GM19395 (cell line): Measurements from ENCODE around the gene BANF2.

Source experiments
- ATAC-seq: cut with Tn5 transposase; IDR thresholded peaks from one replicate; pipeline ENCODE4 v1.9.1; 2021; ENCODE audit warnings: mild to moderate bottlenecking, moderate library complexity; ENCODE audit not compliant: unreplicated experiment

Gene BANF2

GRCh38 chr20:17708675-17709360 is 9.1 kb downstream of the BANF2 start:
- ATAC-seq = no peak

DNA sequence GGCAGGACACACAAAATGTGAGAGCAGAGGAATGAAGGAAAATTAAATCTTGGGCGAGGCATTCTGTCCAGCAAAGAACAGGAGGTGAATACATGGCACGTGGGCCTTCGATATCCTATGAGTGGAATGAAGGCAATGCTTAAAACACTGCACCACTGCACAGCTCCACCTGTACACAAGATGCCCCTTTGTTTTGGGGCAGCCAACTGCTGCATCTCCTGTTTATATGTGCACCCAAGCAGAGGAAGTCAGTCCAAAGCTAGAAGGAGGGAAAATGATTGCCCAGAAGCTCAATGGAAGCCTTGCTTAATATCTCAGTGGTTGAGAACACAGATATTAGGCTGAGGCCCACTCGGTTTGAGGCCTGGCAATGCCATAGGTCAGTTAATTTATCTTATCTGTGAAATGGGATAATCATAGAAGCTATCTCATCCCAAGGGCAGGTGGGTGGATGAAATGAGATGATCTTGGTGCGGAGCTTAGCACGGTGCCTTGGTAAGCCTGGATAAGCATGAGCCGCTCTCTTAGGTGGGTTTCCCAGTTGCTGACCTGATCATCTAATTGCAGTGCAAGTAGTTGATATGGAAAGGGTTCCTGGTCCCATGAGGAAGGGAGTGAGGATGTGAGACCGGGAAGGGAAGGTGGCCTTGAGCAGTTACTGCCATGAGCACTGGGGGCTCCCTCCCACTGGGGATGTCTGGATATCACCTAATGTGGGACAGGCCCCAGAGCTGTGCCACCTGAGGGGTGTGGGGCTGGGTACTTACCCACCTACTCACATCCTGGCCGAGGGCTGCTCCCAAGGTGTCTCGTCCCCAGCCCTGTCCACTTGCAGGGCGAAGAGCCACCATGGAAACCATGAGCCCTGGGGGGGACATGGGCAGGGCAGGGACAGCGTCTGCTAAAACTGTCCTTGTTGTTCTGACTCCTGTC is 9.9 kb downstream of the BANF2 start:
- ATAC-seq = no peak

GRCh38 chr20:17710379-17711266 is 10.9 kb downstream of the BANF2 start:
- no peak for ATAC-seq

- no peak for ATAC-seq
Observed at GRCh38 chr20:17711267-17711627, 11.5 kb downstream of the BANF2 start.

GRCh38 chr20:17712201-17712600 is 12.4 kb downstream of the BANF2 start:
- no peak for ATAC-seq

DNA sequence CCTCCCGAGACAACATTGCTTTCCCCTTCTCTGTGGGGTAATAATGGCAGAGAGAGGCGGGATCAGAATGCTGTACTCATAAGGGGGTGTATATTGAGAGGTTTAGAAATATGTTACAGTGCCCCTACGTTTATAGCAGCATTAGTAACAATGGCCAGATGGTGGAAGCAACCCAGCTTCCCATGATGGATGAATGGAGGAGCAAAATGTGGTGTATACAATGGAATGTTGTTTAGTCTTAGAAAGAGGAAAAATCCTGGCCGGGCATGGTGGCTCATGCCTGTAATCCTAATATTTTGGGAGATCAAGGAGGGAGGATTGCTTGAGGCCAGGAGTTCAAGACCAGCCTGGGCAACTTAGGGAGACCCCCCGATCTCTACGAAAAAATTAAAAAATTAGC is 12.9 kb downstream of the BANF2 start:
- ATAC-seq = no peak

DNA sequence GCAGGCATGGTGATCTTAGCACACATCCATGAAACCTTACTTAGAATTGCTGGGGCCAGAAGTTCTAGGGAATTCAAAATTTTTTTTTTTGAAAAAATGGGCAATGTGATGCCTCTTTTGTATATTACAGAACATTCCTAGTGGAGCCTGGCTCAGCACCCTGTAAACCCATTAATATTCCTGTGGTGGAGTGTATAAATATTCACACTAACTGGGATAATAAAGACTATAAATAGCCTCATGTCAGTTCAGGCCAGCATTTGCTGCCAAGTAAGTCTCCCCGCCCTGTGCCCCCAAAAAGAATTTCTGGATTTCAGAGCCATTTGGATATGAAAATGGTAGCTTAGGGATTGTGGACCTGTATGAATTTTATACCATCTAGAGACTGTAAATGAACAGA is 14.8 kb downstream of the BANF2 start:
- ATAC-seq = no peak

DNA sequence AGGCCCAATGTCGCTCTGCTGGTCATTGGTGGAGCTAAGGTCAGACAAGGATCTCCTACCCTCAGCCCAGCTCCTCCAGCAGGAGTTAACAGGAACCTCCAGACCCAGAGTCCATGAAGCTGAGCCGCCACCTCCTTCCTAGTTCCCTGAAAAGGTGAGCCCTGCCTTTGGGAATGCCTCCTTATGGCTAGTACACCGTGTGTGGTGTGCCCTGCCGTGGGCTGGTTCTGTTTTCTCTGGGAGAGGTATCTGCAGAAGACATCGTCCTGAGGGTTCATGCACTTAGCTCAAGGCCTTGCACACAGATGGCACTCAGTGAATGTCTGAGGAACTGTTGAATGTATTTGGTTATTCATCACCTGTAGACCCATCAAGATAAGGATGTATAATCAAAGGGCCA is 15.3 kb downstream of the BANF2 start:
- ATAC-seq = no peak

DNA sequence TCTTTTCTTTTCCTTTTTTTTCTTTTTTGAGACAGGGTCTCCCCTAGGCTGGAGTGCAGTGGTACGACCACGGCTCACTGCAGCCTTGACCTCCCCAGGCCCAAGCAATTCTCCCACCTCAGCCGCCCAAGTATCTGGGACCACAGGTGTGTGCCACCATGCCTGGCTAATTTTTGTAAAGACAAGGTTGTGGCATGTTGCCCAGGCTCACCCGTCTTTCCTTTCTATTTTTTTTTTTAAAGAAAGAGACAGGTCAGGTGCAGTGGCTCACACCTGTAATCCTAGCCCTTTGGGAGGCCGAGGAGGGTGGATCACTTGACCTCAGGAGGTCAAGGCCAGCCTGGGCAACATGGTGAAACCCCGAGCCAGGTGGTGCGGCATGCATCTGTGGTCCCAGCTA is 16.6 kb downstream of the BANF2 start:
- ATAC-seq = no peak

- ATAC-seq = no peak
Observed at GRCh38 chr20:17720755-17721154, 21.0 kb downstream of the BANF2 start.

GRCh38 chr20:17721802-17722486 is 22.2 kb downstream of the BANF2 start:
- no peak for ATAC-seq

- no peak for ATAC-seq
Observed at GRCh38 chr20:17722493-17723300, 22.9 kb downstream of the BANF2 start.

DNA sequence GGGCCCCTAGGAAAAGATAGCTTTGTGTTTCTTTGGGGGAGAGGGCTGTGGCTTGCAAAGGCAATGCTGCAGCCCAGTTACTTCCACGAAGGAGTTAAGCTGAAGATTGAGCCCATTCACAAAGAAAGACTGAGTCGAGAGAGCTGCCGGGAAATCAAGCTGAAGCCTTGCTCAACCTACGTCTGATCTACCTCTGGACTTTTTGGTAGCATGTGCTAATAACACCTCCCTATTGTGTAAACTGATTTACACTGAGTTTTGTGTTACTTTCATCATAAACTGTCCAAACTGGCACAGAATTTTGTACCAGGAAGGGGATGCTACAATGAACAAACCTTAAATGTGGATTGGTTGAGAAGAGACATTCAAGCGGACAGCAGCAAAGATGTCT is 23.5 kb downstream of the BANF2 start:
- ATAC-seq = no peak

DNA sequence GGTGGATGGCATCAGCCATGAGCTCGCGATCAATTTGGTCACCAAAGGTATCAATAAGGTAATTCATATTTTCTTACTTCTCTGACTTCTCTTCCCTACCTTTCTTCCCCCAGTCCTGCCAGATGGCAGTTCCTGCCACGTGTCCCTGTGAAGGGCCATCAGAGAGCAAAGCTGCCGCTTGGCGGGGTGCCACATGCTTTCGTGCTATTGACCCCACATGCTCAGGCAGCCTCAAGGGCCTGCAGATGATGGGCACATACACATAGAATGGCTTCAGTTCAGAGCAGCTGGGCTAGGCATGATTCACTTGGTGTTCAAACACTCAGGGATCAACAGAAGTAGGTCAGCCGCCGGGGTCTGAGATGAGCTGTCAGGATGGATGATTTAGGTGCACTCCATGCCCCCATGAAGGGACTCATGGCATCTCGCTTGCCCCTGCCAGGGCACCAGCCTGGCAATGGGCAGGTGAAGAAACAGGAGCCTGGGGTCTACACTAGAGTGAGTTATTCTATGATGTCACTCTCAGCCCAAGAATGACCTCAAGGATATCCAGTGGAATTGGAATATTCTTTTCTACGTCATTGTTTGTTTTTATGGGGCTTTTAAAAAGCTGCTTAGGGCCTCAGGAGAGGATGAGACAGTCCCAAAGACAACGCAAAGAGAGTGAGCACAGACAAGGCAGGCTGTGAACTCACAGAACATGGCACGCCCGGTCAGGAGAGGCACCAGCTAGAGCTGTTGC is 25.5 kb downstream of the BANF2 start:
- ATAC-seq = no peak

DNA sequence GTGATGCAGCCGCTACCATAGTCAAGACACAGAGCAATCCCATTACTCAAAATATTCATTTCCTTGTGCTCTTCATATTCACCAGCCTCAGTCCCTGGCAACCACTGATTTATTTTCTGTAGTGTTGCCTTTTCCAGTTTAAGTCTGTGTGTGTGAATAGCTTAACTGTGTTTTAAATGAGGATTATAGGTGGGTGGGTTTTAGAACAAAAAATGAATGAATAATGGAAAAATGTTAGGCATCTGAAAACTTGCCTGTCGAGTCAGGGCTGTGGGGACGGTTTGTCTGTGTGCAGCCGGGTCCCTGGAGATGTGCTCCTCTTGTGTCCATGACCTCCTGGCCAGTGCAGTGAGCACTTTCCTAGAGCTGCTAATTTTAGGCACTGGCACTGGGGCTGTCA is 27.1 kb downstream of the BANF2 start:
- ATAC-seq = no peak

DNA sequence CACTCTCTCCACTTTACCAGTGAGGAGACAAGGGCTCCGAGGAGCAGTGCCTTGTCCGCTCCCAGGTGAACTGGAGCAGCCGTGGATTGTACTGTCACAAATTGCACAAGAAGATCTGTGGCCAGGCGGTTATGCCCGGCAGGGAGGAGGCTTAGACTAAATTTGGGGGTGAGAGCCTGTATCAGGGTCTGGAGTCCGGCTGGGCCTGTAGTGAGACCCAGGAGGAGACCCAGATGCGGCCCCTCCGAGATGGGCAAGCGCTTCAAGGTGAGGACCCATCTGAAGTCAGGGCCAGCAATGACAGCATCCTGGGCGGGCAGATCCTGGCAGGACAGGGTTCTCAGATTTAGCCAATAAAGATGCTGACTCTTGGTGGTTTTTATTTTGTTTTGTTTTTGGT is 27.6 kb downstream of the BANF2 start:
- no peak for ATAC-seq

DNA sequence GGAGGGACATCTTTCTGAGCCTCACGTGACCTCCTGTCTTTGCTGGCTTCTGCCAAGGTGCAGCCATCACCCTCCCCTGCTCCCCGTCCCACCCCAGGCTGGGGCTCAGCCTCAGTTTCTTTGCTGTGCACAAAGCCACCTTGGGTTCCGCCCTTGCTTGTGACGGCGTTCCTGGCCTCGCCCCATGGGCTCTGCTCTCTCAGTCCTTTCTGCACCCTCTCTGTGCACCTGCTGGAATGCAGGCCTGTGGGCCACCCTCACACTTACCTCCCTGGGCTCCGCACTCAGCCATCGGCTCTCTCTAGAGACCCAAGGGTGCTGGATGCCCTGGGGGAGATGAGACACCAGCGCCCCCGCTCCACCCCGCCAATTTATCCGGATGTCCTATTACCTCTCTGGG is 28.3 kb downstream of the BANF2 start:
- ATAC-seq = no peak

DNA sequence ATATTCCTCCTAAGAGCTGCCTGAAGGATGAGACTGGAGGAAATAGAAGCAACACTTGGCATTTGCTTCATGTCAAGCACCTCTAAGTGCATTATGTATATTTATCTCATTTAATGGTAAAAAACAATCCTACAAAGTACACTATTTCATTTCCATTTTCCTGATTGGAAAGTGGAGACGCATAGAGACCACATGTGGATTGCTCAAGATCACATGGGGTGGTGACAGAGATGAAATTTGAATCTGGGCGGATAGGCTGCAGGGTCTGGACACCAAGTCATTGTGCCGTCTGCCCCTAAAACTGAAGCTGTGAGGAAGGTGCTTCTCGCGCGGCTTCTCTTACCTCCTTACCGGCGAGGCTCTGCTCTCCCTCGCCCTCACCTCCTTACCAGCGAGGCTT is 30.3 kb downstream of the BANF2 start:
- ATAC-seq = no peak

DNA sequence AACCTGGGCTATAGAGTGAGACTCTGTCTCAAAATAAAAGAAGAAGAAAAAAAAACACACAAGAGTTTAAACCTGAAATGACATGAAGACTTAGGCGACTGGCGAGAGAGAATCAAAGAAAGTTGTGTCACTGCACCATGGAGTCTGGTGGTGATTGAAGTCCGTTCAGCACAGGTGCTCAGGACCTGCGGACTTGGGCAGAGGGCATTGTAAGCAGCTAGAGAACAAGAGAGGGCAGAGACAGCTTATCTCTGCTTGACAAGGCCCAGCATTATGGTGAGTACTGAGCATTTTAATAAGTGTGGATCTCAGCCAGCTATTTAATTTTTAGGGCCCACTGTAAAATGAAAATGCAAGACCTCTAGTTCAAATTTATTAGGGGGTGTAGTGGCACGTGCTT is 31.5 kb downstream of the BANF2 start:
- ATAC-seq = no peak
